Pancreas (tissue), 10 donors: ENCODE measurements around the gene KRT76. TPM values are rescaled to one million over a fixed set of nuclear protein-coding genes. Genes with fewer than 3 reads are reported as not detected.

Experiments
- ATAC-seq, 4 donors: fragments of 200-7000 bp; cut with Tn5 transposase; one replicate each; pipeline versions ENCODE4 v1.8.0 to v1.9.1; 2020; ENCODE audit warnings: mild to moderate bottlenecking in 4 of 4, moderate library complexity in 4 of 4
- DNase-seq, 6 donors: peaks; one replicate each; pipeline ENCODE4 v3.0.0-alpha.2; 2020
- FAIRE-seq: peaks from 2 replicates; lab custom pipeline; 2012; peaks lifted over from hg19 to GRCh38; lab: Jason Lieb, UNC
- H3K27ac ChIP-seq, 4 donors: fragments of 200-600 bp; sonication (generic); 1 replicate in 3 of 4; 2 replicates in 1 of 4; pipeline versions ENCODE4 v1.5.0 to v1.8.0; 2020
- H3K27me3 ChIP-seq, 4 donors: fragments of 200-600 bp; one replicate each; pipeline ENCODE4 v1.8.0; 2021
- H3K36me3 ChIP-seq, 3 donors: fragments of 200-600 bp; sonication (generic) in 1 of 3; one replicate each; pipeline versions ENCODE4 v1.5.0 to v1.8.0; 2020 to 2021
- H3K4me1 ChIP-seq, 3 donors: fragments of 200-600 bp; one replicate each; pipeline ENCODE4 v1.8.0; 2021
- H3K4me3 ChIP-seq, 4 donors: fragments of 200-600 bp; sonication (generic) in 2 of 4; one replicate each; pipeline versions ENCODE4 v1.5.0 to v1.8.0; 2020 to 2021
- H3K9me3 ChIP-seq, 4 donors: fragments of 200-600 bp; one replicate each; pipeline ENCODE4 v1.8.0; 2021
- WGBS, 2 donors: extraction: QIAGEN DNeasy Blood & Tissue Kit; methylation state at CpG; one replicate each; pipeline ENCODE4 v1.1.7; 2013; 5-methylcytosine and 5-hydroxymethylcytosine counted together
- intact Hi-C, 3 donors: fragments of 100-400 bp; cut with DNase I; formaldehyde crosslinking; loops; one replicate each; pipeline versions ENCODE4 v1.11.1 to v1.14.2; 2022
- polyA plus RNA-seq, 2 donors: library from polyadenylated mRNA; stranded (reverse); fragments of 200-250 nt; gene quantifications; one replicate each; pipeline ENCODE4 v1.2.3, GENCODE V29; 2013
- total RNA-seq, 6 donors: library from RNA; stranded (reverse); fragmentation: NEBNext Ultra II Directional in 4 of 6; extraction: Animal tissue kit (Norgen Biotek cat#: 25700) in 4 of 6; gene quantifications; one replicate each; pipeline versions ENCODE4 v1.2.1 to v1.2.4, GENCODE V29; 2021 to 2023
- TF ChIP-seq, protein P1 (sequence below), 4 donors: fragments of 200-600 bp; sonication (generic) in 3 of 4; IDR thresholded peaks; one replicate each; pipeline versions ENCODE4 v1.5.0 to v1.8.0; 2021; ENCODE audit warnings: antibody characterized with exemption in 4 of 4
- donor health status: healthy with polysubstance abuse.
- donor health status: DM: no; HTN: no; CAD: no; lungs with moderate emphysema.
- donor health status: DM: no; HTN: no; CAD: no.
- donor health status: control.
- donor health status: control.
- donor health status: Bipolar disorder and iron deficiency.
- donor health status: DM: yes; HTN: yes; CAD: no.
- donor health status: DM: no; HTN: no; CAD: no.
- donor health status: DM: no; HTN: no; CAD: no.
- donor health status: DM: yes; HTN: yes; CAD: no.

KRT76 gene
- total and polyA plus RNA-seq, 8 donors: not detected

DNA sequence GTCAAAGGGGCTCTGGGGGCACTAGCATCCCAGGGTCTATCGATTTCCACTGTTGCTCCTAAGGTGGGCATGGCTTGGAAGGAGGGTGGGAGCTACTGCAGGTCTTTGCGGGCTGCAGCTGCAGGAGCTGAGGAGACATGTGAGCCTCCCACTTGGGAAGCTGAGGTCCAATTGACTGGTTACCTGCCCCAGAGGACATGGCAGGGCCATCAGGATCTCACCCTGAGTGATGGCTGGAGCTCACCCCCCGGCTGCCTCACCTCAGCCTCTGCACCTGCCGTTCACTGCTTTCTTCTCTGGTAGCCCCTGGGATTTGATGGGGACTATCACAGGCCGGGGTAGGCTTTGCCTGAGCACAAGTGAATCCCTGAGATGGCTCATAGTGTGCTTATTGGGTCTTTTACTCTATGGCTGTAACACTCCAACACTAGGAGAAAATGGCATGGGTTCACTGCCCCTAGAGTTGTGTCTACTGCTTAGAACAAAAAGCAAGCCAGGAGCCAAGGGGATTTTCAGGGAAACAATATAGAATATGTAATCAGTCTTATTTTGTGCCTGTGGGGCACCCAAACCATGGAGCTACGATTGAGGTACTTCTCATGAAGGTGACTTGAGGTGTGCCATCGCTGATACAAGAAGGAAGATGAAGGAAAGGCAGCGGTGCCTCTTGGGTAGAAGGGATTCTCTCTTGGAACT is 40.0 kb upstream of the KRT76 start:
- DNase-seq (no peak), FAIRE-seq (no peak), ATAC-seq (no peak)
- Histone ChIP-seq H3K4me1 (no peaks in the 10 kb centered on the region), H3K4me3 (no peak overlapping the region), H3K9me3 (no peaks in the 10 kb centered on the region), H3K27me3 (no peaks in the 10 kb centered on the region), H3K27ac (no peak overlapping the region), H3K36me3 (no peaks in the 10 kb centered on the region)
- WGBS, 2 donors: 71 to 79% methylated on average over 8 of the region's 8 CpGs
- TF ChIP-seq, protein P1, sequence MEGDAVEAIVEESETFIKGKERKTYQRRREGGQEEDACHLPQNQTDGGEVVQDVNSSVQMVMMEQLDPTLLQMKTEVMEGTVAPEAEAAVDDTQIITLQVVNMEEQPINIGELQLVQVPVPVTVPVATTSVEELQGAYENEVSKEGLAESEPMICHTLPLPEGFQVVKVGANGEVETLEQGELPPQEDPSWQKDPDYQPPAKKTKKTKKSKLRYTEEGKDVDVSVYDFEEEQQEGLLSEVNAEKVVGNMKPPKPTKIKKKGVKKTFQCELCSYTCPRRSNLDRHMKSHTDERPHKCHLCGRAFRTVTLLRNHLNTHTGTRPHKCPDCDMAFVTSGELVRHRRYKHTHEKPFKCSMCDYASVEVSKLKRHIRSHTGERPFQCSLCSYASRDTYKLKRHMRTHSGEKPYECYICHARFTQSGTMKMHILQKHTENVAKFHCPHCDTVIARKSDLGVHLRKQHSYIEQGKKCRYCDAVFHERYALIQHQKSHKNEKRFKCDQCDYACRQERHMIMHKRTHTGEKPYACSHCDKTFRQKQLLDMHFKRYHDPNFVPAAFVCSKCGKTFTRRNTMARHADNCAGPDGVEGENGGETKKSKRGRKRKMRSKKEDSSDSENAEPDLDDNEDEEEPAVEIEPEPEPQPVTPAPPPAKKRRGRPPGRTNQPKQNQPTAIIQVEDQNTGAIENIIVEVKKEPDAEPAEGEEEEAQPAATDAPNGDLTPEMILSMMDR (IDR thresholded peaks at IDR 0.05): no peak
- intact Hi-C loops: no loop called here

DNA sequence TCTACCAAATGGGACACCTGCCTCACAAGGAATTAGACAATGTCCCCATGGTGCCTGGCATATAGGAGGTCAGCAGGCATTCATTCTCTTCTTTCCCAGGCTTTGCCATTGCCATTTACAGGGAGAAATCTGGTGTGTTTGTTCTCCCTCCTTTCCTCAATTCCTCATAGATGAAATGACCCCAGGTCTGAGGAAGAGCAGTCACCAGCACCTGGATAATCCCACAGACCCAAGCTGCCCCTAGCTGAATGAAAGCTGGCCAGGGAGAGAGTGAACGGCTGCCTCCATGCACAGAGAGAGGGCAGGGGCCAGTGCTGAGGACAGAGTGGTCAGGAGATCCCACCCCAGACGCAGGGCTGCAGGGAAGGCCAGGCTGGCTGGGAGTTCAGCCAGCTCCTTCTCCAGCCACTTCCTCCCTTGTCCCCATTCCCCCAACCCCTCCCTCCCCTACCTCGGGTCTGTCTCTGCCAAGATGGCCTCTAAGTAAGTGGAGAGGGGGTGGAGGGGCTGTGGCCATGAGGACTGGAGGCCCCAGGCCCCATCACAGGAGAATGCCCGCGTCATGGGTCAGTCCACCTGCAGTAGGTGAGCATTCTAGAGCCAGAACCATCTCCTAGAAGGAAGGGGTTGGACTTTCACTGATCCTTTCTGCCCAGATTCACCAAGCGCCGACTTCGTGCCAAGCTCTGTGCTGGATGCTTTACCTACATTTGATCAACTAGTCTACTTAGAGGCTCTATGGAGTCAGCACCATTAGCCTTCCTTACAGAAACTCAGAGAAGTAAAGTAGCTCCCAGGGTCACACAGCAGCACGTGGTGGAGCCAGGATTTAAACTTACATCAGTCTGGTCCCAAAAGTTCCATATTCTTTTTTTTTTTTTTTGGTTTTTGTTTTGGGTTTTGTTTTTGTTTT is 38.8 kb upstream of the KRT76 start:
- Histone ChIP-seq H3K36me3 (no peaks in the 10 kb centered on the region), H3K27ac (no peak overlapping the region), H3K4me1 (no peaks in the 10 kb centered on the region), H3K9me3 (no peaks in the 10 kb centered on the region), H3K4me3 (no peak overlapping the region), H3K27me3 (no peaks in the 10 kb centered on the region)
- TF ChIP-seq, protein P1 (IDR thresholded peaks at IDR 0.05): no peak
- no peak for FAIRE-seq
- no peak for DNase-seq
- intact Hi-C loops: no loop called here
- WGBS, 2 donors: 72 to 73% methylated on average over 9 of the region's 9 CpGs
- no peak for ATAC-seq

- FAIRE-seq (no peak), DNase-seq (no peak), ATAC-seq (no peak)
- Histone ChIP-seq H3K27me3 (no peaks in the 10 kb centered on the region), H3K27ac (no peak overlapping the region), H3K4me3 (no peak overlapping the region), H3K4me1 (no peaks in the 10 kb centered on the region), H3K36me3 (no peaks in the 10 kb centered on the region), H3K9me3 (no peaks in the 10 kb centered on the region)
- 87 to 91% methylated on average over 4 of the region's 4 CpGs for WGBS, 2 donors
- TF ChIP-seq, protein P1 (IDR thresholded peaks at IDR 0.05): no peak
- intact Hi-C loops: no loop called here
These were observed 38.0 kb upstream of the KRT76 start for GRCh38 chr12:52815161-52815560.

DNA sequence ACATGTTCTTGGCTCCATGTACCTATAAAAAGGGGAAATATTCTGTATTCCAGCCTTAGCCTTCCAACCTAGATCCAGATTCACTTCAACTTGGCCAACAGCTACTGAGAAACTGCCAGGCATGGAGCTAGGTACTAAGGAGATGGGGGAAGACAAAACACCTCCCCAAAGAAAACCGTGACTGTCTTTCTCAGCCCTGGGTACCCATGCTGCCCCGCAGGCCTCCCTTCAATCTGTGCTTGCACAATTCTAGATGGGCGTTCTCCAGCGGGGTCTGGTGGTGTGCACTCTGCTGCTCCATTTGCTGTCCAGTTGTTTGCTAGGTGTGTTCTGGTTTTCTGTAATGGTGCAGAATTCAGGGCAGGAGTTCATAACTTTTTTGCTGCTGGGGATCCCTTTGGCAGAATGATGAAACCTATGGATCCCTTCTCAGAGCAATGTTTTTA is 37.6 kb upstream of the KRT76 start:
- DNase-seq: no peak
- no peak for ATAC-seq
- Histone ChIP-seq H3K36me3 (no peaks in the 10 kb centered on the region), H3K4me3 (no peak overlapping the region), H3K27me3 (no peaks in the 10 kb centered on the region), H3K9me3 (no peaks in the 10 kb centered on the region), H3K27ac (no peak overlapping the region), H3K4me1 (no peaks in the 10 kb centered on the region)
- intact Hi-C loops: no loop called here
- 62 to 63% methylated on average over 4 of the region's 4 CpGs for WGBS, 2 donors
- no peak for FAIRE-seq
- TF ChIP-seq, protein P1 (IDR thresholded peaks at IDR 0.05): no peak
